Activated CD8-positive, alpha-beta memory T cell treated with anti-CD3 and anti-CD28 coated beads for 48 hours (primary cell): Measurements from ENCODE around the gene KRTAP20-1.

Experiments used
- DNase-seq, 3 experiments: peaks; one replicate each; pipeline ENCODE4 v3.0.0-alpha.2; 2020; ENCODE audit warnings: low read depth in 2 of 3, low spot score in 2 of 3

KRTAP20-1 gene, protein sequence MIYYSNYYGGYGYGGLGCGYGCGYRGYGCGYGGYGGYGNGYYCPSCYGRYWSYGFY

DNA sequence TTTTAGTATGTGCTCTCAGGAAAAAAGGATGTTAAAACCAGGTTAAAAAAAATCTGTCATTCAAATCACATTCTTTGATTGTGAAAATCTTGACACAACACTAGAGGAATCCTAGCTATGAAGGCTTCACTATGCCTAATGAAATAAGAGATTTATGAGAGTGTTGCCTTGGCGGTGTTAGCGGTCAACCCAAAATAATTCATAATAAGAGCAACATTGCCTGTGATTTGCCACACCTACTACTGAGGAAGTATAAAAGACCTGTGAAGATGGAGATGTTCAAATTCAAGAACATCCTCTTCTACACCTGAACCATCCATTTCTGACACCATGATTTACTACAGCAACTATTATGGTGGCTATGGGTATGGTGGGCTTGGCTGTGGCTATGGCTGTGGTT lies at the start of gene KRTAP20-1:
KRTAP20-1 (plus strand) TSS at position 301 of the 400 bp plus-strand sequence; CDS start at position 331, 30 bp downstream.
- no peak for DNase-seq

DNA sequence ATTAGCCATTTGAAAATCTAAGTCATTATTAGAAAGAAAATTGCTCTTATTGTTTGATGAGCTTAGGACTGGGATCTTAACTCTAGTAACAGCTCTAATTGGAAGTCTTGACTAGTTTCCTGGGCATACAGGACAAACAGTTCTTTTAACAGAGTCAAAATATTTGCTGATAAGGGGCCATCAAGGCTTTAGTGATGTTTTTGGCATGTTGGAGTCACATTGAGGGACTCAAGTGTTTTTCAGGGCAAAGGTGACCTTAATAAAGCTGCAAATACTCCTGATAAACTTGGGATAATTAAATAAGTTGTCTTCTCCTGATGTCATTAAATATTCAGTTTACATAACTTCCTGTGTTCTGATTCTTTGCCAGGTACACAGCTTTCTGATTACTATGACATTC lies 48.6 kb upstream of the KRTAP20-1 start:
- no peak for DNase-seq

DNA sequence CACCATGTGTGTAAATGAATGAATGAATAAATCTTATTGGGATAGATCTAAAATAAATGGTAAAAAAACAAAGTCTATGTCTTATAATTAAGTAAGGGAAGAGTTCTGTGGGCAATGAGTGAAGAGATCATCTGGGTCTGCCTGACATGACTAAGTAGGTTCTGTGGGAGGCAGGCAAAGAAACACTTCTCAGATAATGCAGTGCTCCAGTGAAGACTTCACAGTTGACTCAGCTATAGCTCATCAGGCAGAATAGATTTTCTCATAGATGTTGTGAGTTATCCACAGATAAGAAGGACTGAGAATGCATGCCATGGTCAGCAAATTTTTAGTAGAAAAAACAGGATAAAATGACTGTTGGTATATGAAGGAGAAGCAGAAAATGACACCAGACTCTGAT lies 38.5 kb upstream of the KRTAP20-1 start:
- no peak for DNase-seq

DNA sequence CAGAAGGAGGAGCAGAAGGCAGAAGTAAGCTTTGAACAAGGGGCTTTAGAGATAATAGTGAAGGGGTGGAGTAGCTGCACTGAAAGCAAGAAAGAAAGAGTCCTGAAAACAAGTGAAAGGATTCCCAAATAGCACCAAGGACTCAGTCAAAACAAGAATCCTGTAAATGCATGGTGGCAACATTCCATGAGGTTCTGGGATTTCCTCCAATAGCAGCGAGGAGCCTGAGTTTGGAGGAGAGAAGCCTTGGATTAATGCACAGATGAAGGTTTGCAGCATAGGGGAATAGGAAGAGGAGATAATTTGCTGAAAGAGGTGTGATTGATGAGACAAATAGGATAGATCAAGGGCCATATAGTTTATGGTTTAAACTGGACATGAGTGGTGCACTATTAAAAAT lies 36.9 kb upstream of the KRTAP20-1 start:
- no peak for DNase-seq

DNA sequence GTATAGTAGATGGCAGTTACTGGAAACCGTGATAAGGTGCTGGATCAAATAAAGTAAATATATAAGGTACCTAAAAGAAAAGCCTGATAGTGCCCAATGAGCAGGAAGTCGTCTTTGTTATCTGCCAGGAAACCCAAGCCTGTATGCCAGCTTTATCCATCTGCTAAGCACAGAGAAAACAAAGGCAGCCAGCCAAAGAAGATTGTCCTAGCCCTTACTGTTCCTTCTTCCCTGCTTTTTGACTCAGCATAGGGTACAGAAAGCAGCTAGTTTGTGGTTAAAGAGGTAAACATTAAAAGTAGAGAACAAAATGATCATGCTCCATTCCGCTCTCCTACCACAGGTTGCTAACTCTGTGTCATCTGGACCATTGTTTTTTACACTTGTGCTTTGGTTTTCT lies 36.1 kb upstream of the KRTAP20-1 start:
- DNase-seq, result no peak

DNA sequence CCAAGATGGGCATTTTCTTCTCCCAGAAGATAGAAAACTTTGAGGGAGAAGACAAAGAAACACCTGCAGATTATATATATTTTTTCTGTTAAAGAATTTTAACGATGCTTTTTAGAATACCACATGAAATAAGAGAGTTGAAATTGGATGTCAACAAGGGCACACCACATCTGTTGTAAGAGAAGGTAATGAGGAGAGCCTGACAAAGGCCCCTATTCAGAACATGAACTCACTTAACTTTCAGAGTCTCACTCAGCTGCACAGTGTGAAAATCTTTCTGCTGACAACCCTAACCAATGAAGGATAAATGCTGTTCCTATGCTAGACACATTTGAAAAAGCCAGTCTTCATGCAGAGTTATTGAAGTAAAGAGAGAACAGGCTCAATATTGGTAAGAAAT lies 33.4 kb upstream of the KRTAP20-1 start:
- no peak for DNase-seq

DNA sequence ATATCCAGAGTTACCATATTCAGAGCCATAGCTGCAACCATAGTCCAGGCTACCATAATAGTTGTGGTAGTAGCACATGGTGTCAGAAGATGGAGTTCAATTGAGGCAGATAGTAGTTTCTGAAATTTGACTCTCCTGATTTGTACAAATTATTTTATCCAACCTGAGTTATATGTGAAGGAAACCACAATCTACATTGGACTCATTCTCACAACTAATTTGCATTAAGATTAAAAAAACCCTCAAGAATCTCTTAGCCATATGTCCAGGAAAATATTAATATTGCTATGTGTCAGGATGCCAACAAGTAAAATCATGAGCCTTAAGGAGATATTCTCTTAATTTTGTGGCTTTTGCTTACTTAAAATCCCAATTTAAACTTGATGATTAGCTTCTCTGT lies 25.9 kb upstream of the KRTAP20-1 start, which contains the start of gene KRTAP22-2:
KRTAP22-2 (minus strand) TSS at position 101 of the 400 bp plus-strand sequence.
- DNase-seq, result no peak

DNA sequence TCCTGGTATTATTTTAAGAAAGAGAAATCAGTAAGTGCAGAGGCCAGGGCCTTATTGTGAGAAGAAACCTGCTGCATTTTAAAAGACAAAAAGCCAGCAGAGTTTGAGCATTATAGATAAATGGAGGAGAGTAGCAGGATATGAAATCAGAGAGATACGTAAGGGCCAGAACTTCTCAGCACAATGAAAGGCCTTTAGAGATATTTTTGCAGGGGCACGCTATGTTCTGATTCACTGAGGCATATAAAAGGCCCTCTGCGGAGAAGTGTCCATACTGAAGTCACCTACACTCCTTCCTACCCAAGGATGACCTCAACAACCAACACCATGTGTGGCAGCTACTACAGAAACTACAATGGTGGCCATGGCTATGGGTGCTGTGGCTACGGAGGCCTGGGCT lies 24.1 kb upstream of the KRTAP20-1 start, which contains the start of gene KRTAP6-3:
KRTAP6-3 (plus strand) TSS at position 301 of the 400 bp plus-strand sequence; CDS start at position 307, 6 bp downstream.
- DNase-seq, result no peak

DNA sequence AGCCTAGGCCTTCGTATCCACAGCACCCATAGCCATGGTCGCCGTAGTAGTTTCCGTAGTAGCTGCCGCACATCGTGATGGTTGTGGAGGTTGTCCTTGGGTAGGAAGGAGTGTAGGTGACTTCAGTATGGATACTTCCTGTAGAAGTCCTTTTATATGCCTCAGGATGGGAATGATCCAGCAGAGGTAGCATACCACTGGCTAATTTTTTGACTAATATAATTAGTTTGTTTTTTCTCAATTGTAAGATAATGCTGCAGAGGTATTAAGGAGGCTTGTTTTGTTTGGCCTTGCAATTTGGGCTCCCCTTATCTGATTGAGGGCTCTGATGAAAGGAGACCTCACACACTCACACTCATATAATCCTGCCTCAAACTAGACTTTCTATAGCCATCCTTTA lies 17.4 kb upstream of the KRTAP20-1 start, which contains the start of gene KRTAP6-2:
KRTAP6-2 (minus strand) TSS at position 101 of the 400 bp plus-strand sequence; CDS start at position 73, 28 bp downstream.
- no peak for DNase-seq

DNA sequence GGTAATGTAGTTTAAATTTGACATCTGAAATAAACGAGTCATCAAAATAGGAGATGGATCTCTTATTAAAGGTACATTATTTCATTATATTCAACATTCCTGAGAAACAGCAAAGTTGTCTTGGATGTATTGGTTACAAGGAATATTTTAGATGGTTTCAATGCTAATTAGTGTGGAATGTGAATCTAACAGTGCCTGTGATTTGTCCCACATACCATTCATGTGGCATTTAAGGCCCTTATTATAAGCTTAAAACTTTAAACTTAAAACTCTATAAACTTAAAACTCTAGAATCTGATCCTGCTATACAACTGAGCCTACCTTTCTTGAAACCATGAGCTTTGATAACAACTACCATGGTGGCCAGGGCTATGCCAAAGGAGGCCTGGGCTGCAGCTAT lies 15.4 kb upstream of the KRTAP20-1 start, which contains the start of gene KRTAP22-1:
KRTAP22-1 (plus strand) TSS at position 301 of the 400 bp plus-strand sequence.
- DNase-seq, result no peak

DNA sequence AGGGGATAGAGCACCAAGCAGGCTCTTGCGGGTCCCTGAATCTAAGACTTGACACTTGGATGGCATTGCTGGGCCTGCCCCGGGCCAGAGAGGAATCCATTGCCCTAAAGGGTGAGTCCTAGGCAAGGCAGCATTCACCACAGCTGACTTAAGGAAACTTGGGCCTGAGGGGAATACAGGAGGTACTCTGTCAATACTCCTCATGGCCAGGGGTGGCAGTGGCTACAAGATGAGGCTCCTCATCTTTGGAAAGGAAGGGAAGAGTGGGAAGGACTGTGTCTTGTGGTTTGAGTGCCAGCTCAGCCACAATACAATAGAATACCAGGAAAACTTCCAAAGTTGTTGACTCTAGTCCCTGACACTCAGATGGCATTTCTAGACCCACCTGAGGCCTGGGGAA lies 10.3 kb upstream of the KRTAP20-1 start:
- no peak for DNase-seq

DNA sequence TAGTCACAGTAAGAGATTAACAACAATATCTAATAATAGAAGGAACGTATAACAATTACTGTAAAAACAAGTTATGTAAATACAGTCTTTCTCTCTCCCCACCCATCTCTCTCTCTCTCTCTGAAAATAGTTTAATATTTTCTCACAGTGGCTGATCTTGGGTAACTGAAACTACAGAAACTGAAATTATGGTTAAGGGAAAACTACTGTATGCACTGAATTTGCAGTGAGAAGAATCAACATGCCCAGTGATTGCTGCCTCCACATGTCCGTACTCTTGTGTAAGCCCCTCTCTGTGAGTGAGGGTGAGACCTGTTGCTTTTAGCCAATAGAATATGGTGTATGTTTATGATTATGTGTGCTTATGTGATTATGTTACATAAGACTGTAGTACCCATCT lies 4.1 kb upstream of the KRTAP20-1 start:
- DNase-seq, result no peak

DNA sequence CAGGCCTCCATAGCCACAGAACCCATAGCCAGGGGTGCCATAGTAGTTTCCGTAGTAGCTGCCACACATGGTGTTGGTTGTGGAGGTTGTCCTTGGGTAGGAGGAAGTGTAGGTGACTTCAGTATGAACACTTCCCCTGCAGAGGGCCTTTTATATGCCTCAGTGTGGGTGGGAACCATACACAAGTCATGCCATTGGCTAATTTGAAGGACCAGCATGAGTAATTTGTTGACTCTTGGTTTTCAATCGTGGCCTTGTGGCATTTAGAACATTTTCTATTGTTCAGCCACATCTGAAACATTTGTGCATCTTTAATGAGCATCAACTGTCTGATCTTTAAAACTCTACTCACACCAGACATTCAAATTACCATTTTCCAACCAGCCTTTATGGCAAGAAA lies 2.4 kb upstream of the KRTAP20-1 start, which contains the start of gene KRTAP6-1:
KRTAP6-1 (minus strand) TSS at position 95 of the 400 bp plus-strand sequence; CDS start at position 69, 26 bp downstream.
- DNase-seq, result no peak

DNA sequence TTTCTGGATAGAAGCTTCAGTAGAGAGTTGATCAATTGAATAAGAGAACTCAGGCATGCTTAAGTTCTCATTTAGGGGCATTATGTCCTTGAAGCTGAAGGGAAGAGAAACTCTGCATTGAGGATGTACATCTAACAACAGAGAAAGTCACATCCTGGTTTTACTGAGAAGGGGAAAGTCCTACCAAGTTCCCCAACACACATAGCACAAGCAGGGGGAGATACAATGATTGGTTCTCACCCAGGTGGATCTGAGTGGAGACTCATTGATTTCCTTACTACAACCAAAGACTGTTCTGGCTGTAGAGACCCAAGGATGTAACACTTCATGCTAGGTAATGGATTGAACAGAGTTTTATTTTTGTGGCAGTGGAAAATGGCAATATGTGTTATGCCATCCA lies 1.0 kb upstream of the KRTAP20-1 start:
- no peak for DNase-seq

DNA sequence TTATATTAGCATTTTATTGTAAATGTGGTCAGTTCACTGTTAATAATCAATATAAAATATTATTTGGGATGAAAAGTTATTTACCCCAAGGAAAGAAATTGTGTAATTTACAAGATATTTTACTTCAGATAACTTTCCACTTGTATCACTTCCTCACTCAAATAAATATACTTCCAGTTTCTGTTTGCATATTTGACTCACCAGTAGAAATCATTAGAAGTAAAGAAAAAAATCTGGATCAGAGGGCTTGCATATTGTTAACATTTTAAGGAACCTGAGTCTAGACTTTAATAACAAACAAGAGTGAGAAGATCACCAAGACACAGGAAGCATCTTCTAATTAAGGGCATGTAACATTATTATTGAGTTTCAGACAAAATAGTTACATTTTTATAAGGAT lies 3.9 kb downstream of the KRTAP20-1 start:
- DNase-seq, result no peak

DNA sequence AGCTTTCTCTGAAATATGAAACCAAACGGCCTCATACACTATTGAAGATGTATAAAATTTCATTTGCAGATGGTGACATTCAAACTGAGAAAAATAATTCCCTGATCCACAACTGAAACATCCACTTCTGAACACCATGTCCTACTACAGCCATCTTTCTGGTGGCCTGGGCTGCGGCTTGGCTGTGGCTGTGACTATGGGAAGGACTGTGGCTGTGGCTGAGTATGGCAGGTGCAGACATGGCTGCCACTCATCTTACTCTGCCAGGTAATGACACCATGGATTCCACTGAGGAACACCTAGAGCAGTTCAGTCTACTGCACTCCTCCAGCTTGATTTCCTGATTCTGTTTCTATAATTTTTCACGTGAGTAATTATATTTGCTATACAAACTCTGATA lies 4.3 kb downstream of the KRTAP20-1 start, which contains the start of gene KRTAP20-4:
KRTAP20-4 (plus strand) TSS at position 106 of the 400 bp plus-strand sequence.
- no peak for DNase-seq

DNA sequence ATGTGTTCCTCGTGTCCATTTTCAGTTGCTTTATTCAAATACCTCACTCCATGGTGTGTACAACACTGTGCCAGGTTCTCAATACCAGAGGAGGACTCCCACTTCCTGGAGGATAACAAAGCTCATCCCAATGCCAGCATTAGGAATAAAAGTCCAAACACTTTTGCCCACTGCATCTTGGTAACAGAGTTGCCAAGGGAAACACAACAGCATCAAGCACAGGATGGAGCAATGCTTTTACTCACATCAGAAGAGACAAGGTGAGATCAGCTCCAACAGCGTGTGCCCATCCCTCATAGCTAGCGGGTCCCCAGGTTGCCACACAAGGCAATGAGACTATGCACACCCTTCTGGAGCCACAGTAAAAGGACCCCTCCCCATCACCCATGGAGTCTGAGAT lies 7.1 kb downstream of the KRTAP20-1 start:
- no peak for DNase-seq

DNA sequence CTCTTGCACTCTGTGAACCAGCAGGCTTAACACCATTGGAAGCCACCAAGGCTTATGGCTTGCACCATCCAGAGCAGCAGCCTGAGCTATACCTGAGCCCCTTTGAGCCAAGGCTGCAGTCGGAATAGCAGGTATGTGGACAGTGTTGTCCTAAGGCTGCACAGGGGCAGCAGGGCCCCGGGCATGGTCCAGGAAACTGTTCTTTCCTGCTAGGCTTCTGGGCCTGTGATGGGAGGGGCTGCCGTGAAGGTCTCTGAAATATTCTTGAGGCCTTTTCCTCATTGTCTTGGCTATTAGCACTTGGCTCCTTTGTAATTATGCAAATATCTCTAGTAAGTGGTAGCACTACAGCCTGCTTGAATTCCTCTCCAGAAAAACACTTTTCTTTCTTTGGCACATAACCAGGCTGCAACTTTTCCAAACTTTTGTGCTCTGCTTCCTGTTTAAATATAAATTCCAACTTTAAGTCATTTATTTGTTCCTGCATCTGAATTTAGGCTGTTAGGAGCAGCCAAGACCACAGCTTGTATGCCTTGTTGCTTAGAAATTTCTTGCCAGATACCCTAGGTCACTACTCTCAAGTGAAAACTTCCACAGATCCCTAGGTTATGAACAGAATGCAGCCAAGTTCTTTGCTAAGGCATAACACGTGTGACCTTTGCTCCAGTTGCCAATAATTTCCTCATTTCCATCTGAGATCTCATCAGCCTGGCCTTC lies 9.4 kb downstream of the KRTAP20-1 start:
- no peak for DNase-seq

DNA sequence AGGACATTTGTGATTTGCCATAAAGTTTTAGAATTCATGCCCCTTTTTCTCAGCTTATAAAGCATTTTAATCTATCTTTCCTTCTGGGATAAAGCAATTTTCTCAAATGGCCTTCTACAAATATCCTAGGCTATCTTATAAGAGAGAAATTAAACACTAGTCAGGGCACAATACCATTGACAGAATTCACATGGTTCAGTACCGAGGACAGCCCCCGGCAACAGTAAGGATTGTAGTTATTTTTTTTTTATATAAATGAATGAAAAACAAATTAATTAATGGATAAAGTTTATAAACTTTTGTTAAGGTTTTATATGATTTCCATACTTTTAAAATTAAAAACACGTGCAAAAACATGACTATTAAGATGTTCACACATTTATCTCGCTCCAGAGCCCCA lies 11.9 kb downstream of the KRTAP20-1 start:
- no peak for DNase-seq

DNA sequence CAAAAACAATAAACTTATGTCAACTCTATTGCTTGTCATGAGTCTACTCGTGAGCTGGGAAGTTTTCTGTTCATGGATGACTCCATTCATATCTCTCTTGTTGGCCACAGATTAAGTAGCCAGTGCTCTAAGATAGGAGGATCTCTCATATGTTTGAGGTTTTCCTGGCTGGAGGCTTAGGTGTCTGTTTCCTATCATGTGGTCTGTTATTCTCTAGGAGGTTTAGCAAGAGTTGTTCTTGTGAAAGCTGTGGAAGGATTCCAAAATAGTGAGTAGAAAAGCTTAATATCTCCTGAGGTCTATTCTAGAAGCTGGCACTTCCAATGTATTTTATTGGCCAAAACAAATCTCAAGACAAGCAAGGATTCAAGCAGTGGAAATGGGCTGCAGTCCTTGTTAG lies 13.0 kb downstream of the KRTAP20-1 start:
- no peak for DNase-seq

DNA sequence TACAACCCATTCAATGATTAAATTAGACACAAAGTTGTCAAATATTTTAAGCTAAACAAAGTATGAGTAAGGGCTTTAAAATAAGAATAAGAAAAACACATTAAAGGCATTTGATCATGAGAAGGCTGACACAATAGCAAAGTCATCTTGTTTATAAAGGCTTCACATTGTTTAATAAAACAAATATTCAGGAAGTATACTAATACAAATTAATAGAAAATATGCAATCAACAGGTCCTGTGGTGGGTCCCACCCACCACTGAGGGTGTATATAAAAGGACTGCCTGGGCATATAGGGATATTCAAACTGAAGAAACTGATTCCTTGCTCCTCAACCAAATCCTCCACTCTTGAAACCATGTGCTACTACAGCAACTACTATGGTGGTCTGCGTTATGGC lies 18.7 kb downstream of the KRTAP20-1 start, which contains the start of gene KRTAP20-2:
KRTAP20-2 (plus strand) TSS at position 301 of the 400 bp plus-strand sequence; CDS start at position 359, 58 bp downstream.
- no peak for DNase-seq

DNA sequence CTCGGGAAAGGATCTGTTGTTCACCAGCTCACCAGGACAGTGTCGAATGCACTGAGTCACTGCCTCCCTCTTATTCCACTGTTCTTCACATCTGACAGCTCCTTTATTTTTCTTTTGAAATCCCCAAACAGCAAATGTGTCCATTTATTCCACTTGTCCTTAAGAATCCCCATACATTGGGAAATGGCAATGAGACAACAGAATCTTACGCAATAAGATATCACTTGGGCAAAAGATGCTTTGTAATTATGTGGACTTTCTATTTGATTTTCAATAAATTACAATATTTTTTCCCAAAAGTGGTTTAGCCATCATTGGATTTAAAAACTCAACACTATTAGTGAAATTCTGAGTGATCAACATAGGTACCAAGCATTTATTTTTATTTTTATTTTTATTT lies 22.5 kb downstream of the KRTAP20-1 start:
- DNase-seq, result no peak
